Activated CD4-positive, alpha-beta T cell treated with anti-CD3 and anti-CD28 coated beads, Interleukin-2, Interleukin-4, amounts not matched to agents 100 ng/mL and 50 ng/mL, durations not matched to agents 16 hours and 8 hours (primary cell): Measurements from ENCODE around the gene NELFB.
"Not testable (repeated sequence)": the region's sequence is repeated elsewhere in the genome, so short reads cannot be mapped to it uniquely, and the experiment has no call there.

Experiments used
- DNase-seq: peaks from one replicate; pipeline ENCODE4 v3.0.0-alpha.2; 2020; ENCODE audit warnings: low spot score

The NELFB gene

DNA sequence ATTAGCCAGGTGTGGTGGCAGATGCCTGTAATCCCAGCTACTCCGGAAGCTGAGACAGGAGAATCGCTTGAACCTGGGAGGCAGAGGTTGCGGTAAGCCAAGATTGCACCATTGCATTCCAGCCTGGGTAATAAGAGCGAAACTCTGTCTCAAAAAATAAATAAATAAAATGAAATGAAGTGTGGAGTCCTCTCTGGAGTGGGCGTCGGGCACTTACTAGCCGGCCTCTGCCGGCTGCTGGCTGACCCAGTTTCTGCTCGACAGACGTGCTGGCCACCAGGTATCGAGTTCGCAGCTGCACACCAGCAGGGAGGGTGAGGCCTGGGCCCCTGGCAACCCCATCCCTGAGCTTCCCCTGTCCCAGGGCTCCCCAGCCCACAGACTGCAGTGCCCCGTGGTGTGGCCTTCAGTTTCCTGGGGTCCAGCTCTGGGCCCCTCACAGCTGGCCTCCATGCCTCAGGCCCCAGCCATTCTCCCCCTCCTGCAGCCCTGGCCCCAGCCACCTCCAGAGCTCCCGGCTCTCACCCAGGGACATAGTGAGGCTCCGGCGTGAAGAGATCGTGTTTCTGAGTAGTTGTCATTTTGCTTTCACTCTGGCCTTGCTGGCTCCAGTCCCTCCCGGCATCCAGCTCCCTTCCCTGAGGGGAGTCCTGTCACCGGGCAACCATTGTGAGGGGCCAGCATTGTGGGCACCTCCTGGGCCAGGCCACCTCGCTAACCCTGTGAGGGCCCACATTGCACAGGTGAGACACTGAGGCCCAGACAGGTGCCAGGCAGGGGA, 7.8 kb upstream of the NELFB start:
- no peak for DNase-seq

DNA sequence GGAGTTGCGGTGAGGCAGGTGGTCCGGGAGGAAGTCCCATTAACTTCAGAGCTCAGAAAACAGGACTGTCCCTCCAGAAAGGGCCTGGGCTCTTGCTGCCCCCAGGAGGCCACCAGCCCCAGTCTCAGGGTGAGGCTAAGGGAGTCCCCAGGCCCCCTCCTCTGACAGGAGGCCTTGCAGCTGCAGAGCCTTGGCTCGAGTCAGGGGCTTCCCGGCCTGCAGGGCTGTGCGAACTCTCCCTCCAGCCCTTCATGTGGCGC, 7.3 kb upstream of the NELFB start:
- no peak for DNase-seq

DNA sequence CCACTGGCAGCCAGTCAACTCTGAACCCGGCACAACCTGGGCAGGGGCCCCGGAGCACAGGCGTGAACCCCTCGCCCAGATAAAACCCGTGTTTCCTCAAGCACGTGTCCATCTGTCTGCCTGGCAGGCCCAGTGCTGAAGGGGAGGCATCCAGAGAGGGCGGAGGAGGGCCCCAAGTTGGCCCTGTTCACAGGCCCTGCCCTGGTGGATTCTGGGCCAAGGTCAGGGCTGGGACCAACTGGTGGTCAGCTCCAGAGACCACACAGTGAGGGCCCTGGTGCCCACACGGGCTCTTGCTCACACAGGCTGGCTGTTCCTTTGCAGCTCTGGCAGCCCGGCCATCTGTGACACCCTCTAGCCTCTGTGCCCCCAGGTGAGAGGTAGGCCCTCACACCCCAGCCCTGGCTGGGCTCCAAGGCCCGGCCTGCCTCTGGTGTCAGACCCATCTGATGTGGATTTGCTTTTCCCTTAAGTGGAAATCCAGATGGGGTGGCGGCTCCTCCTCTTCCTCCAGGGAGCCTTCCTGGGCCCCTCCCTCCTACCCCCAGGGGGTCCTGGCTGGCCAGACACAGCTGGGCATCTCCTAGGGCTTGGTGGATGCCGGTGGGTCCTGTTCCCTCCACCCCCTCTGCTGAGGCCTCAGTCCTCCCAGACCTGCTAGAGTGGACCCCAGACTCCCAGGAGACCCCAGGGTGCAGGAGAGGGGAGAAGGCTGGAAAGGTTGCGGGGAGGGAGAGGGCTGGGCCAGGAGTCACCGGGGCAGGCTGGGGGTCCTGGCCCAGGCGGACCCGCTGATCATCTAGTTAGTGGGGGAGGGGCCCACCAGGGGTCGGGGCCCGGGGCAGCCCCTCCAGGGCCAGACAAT, 4.6 kb upstream of the NELFB start:
- no peak for DNase-seq

DNA sequence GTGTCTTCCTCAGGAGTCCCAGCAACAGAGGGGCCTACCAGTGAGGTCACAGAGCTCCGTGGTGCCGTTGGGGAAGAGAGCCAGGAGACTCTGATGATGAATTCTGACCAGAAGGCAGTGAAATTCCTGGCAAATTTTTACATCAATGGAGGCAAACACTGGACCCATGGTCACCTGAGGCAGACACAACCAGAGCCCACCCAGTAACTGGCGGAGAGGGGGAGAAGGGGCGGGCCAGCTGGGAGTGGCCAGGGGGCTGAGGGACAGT, 4.0 kb upstream of the NELFB start, which contains the start of gene STPG3:
STPG3 (plus strand) TSS at position 93 of the 268 bp plus-strand sequence; CDS start at position 94, 1 bp downstream.
- no peak for DNase-seq

DNA sequence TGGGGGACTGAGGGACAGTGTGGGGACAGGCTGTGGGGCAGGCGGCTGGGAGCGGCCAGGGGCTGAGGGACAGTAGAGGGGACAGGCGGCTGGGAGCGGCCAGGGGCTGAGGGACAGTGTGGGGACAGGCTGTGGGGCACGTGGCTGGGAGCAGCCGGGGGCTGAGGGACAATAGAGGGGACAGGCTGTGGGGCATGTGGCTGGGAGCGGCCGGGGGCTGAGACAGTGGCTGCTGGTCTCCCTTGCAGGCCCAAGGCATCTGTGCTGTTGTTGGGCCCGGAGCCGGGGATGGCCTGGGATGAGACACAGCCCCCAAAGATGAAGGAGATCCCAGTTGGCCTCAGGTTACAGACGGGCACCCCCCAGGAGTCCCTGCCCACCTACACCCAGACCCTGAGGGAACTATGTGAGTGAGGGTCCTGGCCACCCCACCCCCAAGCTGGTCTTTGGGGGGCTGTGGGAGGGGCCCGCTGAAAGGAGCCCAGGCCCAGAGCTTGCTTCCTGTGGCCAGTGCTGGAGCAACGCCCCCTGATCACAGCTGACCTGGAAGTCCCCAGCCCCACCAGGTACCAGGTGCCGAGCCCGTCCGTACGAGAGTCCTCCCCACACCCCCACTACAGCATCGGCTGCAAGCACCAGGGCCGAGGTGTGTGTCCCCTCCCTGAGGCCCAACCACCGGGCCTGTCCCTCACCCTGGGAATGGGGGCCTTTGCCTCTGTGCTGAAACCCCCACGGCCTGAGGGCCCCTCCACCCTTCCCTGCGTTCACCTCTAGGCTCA, 3.4 kb upstream of the NELFB start:
- no peak for DNase-seq

DNA sequence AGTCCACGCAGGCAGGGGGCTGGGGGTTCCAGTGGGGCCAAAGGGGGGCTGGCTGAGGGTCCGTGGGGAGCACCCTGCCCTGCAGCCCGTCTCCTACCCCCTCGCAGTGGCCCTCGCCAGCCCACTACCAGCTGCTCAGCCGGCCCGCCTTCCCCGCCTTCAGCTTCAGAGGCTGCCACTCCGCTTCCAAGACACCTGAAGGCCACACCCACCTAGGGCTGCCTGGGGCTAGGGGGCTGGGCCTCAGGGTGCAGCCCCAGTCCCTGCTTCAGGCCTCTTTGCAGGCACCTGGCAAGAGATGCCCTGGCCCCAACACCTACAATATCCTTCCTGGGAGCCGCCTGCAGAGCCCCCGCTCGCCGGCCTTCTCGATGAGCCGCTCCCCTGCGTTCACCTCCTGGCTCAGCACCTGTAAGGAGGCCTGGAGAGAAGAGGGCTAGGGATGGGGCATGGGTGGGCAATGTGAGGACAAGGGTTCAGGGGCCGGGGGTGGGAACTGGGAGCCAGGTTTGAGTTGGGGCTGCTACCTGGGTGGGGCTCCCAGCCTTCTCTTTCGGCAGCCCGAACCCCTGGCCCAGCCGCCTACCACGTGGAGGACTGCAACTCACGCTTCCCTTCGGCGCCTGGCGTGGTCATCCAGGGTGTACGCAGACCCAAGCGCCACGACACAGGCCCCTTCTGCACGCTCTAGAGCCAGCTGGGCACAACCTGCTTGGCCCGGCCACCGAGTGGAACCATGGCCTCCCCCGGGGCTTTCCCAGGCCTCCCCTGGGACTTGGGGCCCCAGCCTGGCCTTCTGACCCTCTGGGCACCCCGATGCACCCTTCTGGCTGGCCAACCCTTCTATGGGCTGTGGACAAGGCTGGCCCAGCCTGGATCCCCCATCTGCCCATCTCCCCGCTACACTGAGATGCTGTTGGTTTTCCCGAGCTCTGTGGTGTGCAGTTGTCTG, 2.3 kb upstream of the NELFB start:
- no peak for DNase-seq

DNA sequence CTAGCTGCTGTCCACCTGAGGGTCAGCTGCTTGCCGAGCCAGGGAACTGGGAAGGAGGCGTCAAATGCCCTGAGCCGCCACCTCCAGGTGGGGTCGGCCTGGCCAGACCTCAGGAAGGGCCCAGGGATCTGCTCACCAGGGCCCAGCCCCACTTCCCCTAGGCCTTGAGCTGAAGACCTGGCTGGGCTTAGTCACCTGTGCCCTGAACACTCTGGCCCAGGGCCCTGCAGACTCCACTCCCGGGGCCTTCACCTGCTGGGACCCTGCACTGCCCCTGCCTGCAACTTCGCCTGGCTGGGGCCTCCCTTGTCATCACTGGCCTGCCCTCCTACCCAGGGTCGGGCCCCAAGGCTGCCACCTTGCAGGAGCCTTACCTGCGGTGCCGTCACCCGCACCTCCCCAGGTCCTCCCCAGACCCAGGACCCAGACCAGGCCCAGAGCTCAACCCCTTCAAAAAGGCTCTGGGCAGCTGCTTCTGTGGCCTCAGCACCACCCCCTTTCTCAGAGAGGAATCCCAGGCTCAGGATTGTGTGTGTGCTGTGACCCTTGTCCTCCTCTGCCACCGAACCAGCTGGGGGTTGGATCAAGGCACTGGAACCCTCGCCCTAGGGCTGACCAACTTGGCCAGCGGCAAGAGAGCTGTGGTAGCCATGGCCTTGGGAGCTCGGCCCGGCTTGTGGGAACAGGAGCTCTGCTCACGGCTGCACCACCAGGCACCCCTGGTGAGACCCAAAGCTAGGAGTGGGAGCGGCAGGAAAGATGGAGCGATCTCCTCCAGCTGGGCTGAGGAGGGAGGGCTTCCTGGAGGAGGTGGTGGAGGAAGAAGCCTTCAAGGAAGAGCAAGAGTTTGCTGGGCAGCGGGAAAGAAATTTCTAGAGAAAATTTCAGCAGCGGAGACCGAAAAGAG, 1.2 kb upstream of the NELFB start:
- no peak for DNase-seq

DNA sequence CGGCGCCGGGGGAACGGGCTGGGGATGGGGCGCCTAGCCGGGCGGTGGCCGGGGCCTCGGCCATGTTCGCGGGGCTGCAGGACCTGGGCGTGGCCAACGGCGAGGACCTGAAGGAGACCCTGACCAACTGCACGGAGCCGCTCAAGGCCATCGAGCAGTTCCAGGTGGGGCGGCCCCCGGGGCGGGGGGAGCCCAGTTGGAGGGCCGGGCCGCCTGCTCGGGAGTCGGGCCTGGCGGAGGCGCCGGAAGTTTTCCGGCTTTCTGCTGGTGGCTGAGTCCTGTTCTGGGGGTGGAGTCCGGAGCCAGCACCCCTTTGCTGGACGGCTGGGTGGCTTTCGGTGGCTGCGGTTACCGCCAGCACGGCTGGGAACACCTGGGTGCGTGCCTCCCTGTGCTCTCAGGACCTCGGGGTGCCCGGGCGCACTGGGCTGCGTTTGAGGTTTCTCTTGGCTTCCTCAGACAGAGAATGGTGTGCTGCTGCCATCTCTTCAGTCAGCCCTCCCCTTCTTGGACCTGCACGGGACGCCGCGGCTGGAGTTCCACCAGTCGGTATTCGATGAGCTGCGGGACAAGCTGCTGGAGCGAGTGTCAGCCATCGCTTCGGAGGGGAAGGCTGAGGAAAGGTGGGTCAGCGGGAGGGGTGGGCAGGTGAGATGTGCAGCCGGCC, 454 bp downstream of the NELFB start:
- DNase-seq: peak; percentile 37

DNA sequence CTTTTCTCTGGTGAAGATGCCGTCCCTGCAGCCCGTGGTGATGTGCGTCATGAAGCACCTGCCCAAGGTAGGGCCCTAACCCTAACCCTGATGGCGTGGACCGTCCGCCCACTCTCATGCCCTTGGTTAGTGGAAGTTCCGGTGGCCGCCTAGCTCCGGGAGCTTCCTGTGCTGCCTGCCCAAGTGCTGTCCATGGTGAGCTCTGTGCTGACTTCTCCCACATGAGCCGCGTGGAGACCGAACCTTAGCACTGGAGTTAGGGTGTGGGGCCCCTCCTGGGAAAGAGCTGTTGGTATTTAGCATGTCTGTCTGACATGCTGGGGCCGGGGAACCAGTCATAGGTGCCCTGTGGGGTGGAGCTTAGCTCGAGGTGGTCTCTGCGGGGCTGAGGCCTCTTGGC, 1.2 kb downstream of the NELFB start:
- DNase-seq: no peak

DNA sequence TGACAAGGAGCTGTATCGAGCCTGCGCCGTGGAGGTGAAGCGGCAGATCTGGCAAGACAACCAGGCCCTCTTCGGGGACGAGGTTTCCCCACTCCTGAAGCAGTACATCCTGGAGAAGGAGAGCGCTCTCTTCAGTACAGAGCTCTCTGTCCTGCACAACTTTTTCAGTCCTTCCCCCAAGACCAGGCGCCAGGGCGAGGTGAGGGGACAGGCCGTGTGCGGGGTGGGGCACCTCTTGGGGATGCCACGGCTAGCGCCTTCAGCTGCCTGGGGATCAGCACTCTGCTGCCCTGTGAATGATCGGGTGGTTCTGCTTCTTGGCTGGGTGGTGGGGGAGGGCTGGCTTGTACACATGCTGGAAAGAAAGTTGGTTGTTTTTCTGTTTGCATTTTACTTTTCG, 1.7 kb downstream of the NELFB start:
- no peak for DNase-seq

DNA sequence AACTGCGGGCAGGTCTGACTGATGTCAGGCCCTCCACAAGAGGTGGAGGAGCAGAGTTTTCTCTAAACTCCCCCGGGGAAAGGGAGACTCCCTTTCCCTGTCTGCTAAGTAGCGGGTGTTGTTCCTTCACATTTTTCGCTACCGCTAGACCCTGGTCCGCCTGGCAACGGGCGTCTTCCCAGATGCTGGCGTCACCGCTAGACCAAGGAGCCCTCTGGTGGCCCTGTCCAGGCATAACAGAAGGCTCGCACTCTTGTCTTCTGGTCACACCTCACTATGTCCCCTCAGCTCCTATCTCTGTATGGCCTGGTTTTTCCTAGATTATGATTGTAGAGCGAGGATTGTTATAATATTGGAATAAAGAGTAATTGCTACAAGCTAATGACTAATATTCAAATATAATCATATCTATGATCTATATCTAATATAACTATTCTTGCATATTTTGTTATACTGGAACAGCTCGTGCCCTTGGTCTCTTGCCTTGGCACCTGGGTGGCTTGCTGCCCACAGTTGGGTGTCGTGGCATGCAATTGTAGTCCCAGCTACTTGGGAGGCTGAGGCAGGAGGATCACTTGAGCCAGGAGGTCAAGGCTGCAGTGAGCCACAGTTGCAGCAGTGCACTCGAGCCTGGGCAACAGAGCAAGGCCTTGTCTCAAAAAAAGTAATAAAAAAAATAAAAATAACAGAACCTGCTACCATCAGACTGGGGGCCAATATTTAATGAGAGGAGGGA, 7.2 kb downstream of the NELFB start:
- not testable (repeated sequence) for DNase-seq

DNA sequence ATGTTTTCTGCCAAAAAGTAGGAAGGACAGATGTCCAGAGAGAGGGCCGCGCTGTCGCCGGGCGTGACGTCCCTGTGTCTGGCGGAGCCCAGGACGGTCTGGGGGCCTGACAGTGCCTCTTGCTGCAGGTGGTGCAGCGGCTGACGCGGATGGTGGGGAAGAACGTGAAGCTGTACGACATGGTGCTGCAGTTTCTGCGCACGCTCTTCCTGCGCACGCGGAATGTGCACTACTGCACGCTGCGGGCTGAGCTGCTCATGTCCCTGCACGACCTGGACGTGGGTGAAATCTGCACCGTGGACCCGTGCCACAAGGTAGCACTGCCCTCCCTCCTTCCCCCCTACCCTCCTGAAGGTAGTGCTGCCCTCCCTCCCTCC, 7.8 kb downstream of the NELFB start:
- no peak for DNase-seq

DNA sequence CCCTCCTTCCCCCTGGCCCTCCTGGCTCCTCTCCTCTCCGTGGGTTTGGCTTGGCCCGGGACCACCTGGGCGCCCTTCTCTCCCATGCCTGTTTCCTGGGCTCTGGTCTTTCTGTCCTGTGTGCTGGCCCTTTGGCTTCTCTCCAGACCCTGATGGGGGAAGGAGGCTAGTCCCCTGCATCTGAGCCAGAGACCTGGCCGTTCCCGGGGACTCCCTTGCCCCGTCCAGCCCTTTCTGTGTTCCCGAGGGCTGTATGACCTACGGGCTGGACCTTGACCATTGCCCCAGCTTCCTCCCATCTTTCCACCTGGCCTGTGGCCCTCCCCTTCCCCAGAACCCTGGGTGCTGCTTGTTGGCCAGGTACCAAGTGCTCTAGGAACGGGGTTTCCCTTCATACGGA, 8.4 kb downstream of the NELFB start:
- DNase-seq: no peak

DNA sequence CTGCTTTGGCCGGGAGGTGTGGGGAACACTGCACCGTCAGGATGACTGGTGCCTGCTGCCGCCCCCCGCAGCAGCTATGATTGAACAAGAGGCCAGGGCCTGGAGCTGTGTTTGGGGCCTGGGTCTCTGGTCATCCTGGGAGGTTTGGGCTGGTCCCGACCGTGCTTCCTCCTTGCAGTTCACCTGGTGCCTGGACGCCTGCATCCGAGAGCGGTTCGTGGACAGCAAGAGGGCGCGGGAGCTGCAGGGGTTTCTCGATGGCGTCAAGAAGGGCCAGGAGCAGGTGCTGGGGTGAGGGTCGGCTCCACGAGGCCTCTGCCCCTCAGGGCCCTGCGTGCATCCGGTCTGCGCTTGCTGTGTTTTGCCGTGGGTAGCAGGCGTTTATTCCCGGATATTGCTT, 8.9 kb downstream of the NELFB start:
- no peak for DNase-seq

DNA sequence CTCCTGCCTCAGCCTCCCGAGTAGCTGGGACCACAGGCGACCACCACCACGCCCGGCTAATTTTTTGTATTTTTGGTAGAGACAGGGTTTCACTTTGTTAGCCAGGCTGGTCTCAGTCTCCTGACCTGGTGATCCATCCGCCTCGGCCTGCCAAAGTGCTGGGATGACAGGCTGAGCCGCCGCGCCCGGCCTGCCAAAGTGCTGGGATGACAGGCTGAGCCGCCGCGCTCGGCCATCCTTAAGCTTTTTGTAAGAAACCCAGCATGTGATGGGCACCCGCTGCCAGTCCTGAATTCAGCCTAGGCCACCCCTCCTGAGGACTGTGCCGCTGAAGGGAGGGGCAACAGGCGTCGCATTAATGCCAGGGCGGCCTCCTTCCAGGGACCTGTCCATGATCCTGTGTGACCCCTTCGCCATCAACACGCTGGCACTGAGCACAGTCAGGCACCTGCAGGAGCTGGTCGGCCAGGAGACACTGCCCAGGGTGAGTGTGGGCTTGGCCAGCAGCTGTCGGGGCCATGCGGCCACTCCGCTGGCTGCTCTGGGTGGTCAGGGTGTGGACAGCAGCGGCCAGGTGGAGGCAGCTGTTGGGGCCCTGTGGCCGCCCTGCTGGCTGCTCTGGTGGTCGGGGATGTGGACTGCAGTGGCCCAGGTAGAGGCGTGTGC, 10.5 kb downstream of the NELFB start:
- DNase-seq: no peak

DNA sequence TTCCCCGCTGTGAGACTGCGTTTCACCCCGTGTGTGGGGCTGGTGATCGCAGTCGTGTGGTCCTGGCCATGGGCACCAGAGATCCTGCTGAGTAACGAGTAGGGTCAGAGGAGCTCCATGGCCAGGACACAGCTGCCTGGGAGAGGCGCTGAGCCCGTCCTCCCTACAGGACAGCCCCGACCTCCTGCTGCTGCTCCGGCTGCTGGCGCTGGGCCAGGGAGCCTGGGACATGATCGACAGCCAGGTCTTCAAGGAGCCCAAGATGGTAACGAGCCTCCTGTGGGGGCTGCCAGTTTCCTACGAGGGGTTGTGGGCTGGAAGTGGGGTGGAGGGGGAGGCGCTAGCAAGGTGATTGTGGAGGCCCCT, 11.0 kb downstream of the NELFB start:
- DNase-seq: no peak

DNA sequence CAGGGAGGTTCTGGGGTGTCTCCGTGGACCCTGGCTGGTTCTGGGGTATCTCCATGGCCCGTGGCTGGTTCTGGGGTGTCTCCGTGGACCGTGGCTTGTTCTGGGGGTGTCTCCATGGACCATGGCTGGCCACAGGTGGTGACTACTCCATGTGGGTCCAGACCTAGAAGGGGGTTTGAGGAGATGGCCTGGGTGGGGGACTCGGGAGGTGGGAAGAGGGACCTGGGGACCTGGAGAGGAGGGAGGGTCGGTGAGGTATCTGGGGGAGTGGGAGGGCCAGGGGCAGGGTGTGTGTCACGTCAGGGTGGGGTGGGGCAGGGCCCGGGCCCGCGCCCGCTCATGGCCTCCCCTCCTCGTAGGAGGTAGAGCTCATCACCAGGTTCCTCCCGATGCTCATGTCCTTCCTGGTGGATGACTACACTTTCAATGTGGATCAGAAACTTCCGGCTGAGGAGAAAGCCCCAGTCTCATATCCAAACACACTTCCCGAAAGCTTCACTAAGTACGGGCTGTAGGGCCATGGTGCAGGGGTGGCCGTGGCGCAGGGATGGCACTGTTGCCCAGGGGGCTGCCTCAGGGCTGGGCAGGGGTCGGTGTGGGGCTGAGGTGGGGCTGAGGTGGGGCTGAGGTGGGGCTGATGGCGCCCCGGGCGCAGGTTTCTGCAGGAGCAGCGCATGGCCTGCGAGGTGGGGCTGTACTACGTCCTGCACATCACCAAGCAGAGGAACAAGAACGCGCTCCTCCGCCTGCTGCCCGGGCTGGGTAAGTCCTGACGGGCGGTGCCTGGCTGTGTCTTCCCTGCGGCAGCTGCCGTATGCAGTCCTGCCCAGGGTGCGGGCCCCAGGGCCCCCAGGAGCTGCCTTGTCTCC, 11.7 kb downstream of the NELFB start:
- DNase-seq: no peak

DNA sequence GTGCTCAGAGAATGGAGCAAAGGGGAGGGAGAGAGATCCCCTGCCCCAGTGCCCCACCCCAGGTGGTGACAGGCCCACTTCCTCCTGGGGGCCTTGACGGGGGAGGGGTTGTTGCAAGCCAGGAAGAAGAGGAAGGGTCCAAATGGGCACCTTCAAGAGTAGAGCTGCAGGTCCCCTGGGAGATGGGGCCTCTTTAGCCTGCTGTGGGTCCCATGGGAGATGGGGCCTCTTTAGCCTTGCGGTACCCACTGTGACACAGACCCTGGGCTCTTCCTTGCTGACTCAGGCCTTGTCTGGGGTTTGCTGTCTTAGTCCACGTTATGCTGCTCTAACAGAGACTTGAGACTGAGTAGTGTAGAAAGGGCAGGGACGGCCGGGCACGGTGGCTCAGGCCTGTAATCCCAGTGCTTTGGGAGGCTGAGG, 12.8 kb downstream of the NELFB start:
- DNase-seq: no peak
